GM21526 (cell line): Measurements from ENCODE around the gene GLRX5.
"Not testable (repeated sequence)": the region's sequence is repeated elsewhere in the genome, so short reads cannot be mapped to it uniquely, and the experiment has no call there.

ENCODE experiments used
- ATAC-seq: cut with Tn5 transposase; IDR thresholded peaks from one replicate; pipeline ENCODE4 v1.9.1; 2021; ENCODE audit warnings: moderate library complexity; ENCODE audit not compliant: unreplicated experiment, low FRiP score

GLRX5 gene

DNA sequence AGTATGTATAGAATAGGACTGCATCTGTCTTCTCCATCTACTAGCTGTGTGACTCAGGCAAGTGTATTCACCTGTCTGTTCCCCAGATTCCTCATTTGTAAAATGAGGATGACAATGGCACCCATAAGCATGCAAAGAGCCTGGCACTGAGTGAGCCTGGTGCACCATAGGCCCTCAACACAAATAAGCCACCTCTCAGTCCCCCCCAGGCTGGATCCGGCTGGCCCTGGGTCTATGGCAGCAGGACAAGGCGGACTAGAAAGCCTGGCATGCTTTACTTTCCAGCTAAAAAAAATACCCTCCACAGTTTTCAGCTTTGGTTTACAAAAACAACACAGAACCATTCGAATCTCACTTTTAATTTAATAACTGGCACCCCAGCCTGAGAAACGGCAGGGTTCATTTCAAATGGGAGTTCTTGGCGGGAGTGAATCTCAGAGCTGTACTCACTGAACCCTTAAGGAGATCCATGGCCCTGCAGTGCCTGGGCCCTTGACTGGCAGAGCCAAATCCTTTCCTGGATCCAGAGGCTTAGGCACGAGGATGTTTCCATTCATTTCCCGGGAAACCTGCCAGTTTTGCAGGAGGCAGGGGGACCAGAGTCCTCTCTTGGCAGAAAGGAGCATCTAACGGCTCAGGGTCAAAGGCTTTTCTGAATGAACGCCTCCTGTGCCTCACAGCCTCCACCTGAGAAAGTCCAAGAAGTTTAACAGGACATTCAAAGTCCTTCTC lies 36.1 kb upstream of the GLRX5 start:
- no peak for ATAC-seq

DNA sequence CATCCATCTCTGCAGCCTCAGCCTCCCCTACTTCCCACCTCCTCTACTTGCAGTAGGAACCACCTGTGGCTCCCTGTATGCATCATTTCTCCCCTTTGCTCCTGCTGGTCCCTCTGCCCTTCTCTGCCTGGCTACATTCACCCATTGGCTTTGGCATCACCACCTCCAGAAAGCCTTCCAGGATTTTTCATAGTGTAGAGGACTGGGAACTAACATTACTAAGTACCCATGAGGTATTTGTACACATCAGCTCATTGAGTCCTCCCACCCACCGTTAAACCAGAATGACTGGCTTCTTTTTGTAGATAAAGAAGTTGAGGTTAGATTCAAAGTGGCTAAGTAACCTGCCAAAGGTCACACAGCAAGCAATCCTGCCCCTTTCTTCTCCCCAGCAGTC lies 35.5 kb upstream of the GLRX5 start:
- no peak for ATAC-seq

DNA sequence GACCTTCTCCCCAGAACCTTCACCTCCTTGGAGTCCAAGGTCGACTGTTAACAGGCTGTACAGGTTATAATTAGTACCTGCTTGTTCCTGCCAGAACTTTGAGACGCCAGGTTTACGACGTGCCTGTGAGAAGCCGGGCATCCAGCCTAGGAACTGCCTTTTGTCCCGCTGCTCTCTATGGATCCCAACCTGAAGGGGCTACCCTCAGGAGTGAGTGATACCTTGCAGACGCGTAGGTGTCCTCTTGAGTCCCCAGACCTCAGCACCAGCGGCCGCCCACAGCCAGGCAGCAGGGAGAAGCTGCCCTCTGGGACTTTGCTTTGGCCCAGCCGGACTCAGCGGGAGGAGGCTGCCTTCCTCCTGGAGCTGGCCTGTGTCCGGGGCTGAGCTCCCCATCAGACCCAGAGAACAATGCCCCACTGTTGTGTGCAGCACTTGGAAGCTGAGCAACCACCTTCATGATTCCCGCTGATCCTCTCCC lies 34.6 kb upstream of the GLRX5 start:
- ATAC-seq = no peak

DNA sequence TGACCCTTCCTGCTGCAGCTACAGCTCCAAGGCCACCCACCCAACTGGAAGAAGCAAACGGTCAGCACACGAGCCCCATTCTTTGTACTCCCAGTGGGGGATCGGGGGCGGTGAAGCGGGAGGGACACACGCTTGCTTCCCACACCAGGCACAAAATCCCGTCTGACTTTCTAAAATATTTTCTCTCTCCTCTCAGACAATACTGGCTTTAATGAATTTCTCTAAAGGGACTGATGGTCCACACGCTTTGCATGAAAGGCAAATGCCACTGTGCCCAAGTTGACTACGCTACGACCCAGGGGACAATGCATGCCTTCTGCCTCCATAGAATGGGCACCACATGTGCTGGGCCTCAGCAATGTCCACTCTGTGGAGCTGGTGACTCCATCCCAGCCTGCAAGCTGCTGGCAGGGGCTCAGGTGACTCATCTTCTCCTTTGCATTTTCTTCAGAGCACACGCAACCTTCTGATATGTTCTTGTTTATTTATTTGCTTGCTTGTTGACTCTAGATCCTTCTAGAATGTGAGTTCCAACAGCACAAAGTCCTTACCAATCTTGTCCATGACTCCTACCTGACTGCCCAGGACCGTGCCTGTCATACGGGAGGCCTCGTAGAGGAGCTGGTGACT lies 34.0 kb upstream of the GLRX5 start:
- ATAC-seq = no peak

DNA sequence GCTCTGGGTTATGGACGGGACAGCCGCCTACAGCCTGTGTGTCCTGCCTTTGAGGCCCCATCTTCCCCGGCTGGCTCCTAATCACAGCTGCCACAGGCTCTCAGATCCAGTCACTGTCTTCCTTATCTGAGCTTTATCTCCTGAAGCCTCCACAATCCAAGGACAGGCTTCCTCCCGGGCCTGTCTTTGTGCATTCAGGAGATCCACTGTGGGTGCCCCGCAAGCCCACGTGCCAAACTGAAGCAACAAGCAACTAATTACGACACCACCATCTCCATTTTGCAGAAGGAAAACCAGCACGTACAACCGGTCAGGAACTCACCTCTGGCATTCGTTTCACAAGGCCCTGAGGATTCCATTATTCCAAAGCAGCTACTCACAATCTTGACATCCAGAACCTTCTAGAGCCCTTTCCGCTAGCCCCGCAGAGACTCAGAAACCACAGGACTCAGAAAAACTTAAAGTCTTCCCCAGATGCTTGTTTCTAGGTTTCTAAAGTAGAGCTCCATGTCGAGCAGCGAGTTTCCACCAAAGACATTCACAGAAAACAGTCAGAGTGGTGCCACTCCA lies 32.4 kb upstream of the GLRX5 start:
- ATAC-seq = no peak

DNA sequence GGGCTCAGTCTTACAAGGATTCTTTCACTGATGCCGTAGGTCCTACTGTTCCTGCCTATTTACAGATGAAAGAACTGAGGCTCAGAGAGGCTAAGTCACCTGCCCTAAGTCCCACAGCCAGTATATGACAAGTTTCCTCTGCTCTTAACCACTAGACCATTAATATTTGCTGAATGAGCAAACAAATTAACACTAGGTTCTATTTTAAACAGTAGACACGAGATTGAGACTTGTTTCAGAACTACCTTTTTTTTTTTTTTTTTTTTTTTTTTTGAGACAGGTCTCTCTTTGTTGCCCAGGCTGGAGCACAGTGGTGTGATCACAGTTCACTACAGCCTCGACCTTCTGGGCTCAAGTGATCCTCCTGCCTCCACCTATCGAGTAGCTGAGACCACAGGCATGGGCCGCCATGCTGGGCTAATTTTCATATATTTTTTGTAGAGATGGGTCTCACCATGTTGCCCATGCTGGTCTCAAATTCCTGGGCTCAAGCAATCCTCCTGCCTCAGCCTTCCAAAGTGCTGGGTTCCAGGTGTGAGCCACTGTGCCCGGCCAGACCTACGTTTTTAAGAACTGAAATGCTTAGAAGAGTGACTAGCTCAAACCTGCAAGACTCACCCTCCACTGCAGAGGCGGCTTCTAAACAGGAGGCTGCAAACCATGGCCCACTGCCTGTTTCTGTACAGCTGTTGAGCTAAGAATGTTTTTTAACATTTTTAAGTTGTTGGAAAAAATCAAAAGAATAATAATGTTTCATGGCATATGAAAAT lies 31.3 kb upstream of the GLRX5 start:
- ATAC-seq = peak; percentile 53

DNA sequence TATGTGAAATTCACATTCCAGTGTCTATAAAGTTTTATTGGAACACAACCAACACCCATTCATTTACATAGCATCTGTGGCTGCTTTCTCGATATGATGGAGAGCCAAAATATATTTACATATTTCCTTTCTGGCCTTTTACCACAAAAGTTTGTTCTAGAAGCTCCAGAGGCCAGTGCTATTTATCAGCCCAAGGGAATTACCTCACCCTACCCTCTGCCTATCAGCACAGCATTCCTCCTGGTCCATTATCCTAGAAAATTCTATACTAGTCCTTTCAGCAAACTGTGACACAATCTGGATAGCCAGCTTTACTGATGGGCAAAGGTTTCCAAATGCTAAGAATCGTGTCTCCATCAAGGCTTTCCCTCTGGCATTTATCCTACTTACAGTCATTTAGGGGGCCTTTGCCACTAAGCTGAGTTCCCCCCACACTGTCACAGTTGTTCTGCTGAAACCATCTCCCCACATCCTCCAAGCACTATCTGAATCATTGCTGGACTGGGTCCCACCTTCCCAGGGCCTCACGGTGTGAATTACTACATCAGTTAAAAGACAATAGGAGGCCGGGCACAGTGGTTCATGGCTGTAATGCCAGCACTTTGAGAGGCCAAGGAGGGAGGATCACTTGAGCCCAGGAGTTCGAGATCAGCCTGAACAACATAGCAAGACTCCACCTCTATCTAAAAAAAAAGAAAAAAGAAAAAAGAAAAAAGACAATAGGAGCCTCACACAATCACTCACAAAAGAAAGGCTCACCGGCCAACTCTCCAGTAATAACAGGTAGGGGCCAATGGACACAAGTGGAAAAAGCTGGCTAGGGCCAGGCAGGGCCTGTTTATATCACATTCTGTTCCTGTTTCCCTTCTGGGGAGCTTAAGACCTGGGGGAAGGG lies 30.5 kb upstream of the GLRX5 start:
- peak; percentile 37 for ATAC-seq

DNA sequence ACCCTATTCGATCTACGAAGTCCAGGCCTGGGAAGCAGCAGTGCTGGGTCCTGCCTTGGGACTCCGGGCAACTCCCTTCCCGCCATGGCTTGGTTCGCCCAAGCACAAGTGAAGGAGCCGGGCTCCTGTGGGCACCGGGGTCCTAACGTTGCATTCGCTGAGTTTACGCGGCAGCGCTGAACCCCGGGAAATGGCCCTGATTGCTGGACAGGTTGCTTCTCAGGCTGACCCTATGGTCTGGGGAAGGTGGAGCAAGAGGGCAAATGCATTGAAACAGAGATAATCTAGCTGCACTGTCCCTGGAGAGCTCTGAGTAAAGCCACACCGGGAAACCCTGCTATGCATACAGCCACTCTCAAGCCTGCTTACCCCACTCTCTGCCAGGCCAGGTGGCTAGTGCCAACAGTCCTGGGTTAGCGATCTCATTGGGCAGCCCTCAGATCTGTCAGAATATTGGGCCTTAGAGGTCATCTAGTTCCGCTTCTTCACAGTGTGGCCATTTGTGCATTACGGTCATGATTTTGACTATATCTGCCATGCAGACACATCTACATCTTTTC lies 29.7 kb upstream of the GLRX5 start:
- no peak for ATAC-seq

DNA sequence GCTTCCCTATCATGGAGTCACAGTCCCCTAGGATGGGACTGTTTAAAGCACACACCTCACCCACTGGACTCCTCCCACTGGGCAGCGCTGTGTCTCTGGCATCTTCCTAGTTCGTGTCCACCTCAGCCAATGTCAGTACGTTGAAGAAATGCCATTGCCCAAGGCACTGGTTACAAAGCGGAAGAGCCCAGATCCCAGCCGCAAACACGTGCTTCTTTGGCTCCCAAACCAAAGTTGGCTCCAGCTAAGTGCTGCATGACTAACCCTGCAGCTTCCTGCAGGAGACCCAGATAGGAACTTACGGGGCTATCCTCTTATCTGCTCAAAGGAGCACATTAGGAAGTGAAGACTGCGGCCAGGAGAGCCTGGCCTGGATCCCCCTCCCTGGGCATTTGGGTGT lies 27.7 kb upstream of the GLRX5 start:
- no peak for ATAC-seq

DNA sequence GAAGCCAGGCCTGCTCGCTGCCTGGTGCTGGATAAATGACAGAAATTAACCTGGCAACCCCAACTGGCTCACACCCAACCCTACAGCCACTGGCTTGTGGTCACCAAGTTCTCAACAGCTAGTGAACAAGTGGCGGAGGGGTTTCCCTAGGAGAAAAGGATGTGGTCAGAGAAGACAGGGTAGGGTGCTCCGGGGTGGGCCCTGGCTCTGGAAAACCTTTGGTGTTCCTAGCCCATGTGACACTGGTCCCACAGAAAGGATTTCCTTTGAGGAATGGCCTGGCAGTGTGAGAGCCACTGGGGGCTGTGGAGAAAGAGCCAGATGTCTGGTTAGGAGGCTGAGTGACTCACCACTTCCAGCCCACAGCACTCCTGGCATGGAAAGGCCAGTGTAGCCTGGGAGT lies 27.1 kb upstream of the GLRX5 start:
- ATAC-seq = no peak

DNA sequence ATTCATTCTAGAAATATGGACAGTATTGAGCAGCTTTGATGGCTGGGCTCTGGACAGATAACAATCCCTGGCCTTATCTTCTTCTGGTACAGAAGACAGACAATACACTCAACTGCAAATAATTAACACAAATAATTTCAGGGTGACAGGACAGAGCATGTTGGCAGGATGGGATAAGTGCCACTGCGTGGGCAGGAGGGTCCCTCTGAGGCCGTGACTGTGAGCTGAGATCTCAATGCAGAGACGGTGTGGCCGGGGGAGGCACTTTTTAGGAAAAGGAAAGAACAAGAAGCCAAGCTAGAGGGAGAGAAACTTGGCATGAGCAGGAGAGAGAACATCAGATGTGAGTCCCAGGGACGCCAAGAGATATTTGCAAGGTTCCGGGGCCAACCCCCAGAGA lies 26.5 kb upstream of the GLRX5 start:
- no peak for ATAC-seq

DNA sequence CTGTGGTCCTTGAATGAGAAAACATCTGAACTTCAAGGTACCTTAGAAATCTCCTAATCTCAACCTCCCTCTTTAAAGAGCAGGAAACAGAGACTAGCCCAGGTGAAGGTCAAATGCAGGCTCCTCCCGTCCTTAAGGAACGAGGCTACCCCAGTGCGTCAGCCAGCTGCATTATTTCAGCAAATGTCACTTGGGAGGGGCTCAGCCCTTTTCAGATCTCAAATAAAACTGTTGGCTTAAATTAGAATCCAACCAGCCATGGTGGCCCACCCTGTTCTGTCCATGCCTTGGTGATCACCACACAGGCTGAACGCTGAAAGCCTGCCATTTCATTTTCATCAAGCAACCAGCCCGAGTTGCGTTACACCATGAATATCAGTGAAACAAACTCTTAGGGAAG lies 25.4 kb upstream of the GLRX5 start:
- no peak for ATAC-seq

DNA sequence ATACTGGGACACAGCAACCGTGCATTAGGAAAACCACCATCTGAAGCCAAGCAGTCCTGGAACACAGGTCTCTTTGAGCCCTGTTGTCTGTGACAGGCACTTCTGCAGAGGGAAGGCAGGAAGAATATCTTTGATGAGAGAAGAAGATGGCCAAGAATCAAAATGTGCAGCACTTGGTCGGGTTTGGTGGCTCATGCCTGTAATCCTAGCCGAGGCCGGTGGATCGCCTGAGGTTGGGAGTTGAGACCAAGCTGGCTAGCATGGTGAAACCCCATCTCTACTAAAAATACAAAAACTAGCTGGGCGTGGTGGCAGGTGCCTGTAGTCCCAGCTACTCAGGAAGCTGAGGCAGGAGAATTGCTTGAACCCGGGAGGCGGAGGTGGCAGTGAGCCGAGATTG lies 24.5 kb upstream of the GLRX5 start:
- not testable (repeated sequence) for ATAC-seq

DNA sequence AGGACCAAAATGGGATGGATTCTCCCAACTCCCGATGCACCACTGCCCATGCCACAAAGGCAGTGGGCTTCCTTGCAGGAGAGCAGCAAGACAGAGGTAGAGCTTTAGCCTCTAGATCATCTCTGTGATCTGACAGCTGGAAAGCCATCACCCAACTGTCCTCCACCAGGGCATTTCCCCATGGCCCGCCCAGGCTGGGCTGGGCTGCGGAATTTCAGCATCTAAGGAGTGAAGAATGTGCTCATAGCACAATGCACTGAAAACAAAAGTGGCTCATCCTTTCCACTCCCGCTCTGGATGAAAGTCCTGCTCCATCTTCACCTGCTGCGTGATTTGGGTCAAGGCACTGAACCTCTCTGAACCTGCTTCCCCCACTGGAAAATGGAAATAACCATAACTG lies 24.0 kb upstream of the GLRX5 start:
- ATAC-seq = no peak

DNA sequence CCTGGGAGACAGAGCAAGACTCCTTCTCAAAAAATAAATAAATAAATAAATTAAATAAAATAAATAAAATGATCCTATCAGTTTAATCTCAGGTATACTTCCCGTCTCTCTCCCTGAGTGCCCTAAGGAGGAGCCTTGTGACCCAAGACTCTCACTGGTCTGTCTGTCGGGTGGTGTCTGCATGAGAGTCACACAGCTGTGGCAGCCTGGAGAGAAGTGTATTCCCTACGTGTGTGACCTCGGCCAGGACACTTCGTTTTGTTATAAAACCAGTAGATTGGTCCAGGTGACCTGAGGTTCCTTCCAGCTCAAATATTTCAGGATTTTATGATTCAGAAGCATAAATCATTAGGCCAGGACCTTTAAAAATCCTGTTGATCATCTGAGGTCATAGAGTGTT lies 23.2 kb upstream of the GLRX5 start:
- no peak for ATAC-seq

DNA sequence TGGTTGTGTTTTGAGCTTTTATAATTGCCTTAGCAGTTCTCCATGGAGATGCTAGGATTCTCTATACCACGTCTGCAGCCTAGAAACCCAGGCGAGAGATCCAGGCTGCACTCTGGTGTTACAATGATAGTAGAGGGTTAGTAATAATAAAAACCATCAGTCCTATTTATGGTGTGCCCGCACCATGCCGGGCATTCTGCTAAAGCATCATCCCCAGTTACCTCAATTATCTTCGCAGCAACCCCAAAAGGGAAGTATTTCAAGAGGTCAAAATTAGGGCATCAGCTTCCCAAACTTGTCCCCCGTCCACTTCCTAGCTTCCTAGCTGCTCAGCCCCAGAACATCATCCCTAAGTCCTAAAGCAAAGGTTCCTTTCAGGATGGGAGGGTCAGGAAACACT lies 21.6 kb upstream of the GLRX5 start:
- no peak for ATAC-seq

DNA sequence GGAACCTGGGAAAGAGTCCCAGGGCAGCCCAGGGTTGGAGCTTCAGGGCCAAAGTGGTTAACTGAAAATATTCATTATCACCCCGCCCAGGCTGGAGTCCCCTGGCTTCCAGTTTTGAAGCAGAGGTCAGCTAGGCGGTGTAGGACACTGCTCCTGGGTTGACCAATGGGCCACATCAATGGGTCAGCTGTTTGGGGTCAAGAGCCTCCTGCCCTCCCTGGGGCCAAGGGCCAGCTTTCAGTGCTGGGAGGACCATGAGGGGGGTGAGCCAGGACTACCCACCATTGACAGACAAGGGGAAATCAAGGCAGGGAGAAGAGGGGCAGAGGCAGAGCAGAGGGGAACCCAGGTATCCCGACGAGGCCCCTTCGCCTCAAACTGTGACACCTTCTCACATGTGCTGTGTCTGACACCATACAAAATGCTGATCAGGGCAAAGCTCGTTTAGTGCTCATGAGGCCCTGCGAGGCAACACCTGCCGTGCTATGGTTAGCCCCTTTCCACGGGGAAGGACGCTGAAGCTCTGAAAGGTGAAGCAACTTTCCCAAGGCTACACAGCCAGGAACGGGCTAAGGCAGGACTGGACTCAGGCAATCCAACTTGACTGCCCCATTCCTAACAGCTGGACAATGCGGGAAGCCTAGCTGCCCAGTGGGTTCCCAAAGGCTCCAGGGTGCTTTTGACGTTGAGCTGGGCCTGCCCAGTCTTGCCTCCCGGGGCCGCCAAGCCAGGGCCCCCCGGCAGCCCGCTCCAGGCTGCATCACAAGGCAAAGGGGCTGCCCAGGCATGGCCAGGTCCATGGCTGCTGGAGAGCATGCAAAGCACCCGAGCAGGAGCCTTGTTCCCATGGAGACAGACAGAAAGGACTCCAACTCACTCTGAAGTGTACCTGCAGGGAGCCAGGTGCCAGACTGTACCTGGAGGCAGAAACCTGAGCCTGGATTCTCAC lies 20.4 kb upstream of the GLRX5 start:
- no peak for ATAC-seq

DNA sequence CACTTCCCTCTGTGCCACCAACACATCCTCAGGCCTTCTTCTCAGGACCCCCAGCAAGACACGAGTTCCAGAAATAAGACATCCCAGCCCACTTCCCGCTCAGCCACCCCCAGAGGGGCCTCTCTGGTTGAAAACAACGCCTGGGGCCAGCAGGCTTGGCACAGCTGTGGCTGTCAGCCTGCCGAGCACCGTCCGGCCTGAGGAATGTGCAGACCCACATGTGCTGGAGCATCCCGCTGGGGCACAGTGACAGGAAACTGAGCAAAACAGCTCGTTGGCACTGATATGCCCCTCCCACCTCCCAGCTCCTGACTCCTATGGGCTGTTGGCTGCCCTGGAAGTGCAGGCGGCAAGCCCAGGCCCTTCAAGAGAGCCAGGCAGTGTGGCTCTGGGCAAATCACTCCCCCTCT lies 19.8 kb upstream of the GLRX5 start:
- no peak for ATAC-seq
